Measurements from ENCODE around the gene EPO. TPM values are rescaled to one million over a fixed set of nuclear protein-coding genes. Genes with fewer than 3 reads are reported as not detected.

EPO gene
- total and polyA plus RNA-seq, 10 donors = 0.06 to 0.42 (median 0.19) TPM; not detected in 6

- no peaks in the 10 kb centered on the region for H3K27me3 ChIP-seq (replicated peaks in 1 of 7)
- peaks cover 0 to 83% (median 79%) of the 10 kb centered on the region in 6 donors for H3K36me3 ChIP-seq
- peak; percentile 77 for DNase-seq
- TF ChIP-seq POLR2A (IDR thresholded peaks at IDR 0.05) (no peak), CTCF (IDR thresholded peaks at IDR 0.05 in 8 of 11, conservative IDR thresholded peaks at IDR 0.05 in 3 of 11) (no peak), POLR2AphosphoS5 (IDR thresholded peaks at IDR 0.05) (peak; percentile 15 to 76 (median 44))
- peak overlapping the region in 6 of 8 donors; percentile 11 to 100 (median 63) for H3K27ac ChIP-seq
- H3K4me3 ChIP-seq = no peak overlapping the region
- 74 to 83% (median 78%) methylated on average over 13 of the region's 13 CpGs for WGBS, 5 donors
- intact Hi-C loops (cut with DNase I; ENCODE audit: low total_unique reads) = loop anchor here (10.0 kb wide), 1 partner anchor 65 kb away; the partner anchor contains the start of gene MOSPD3
- H3K9me3 ChIP-seq = no peaks in the 10 kb centered on the region
- peaks cover 7 to 68% (median 41%) of the 10 kb centered on the region in 6 donors for H3K4me1 ChIP-seq
Measured at GRCh38 chr7:100679129-100679926, 40.9 kb upstream of the EPO start.

GRCh38 chr7:100679927-100680575 is 40.2 kb upstream of the EPO start:
- 68 to 82% (median 71%) methylated on average over 13 of the region's 13 CpGs for WGBS, 5 donors
- peak overlapping the region in 6 of 8 donors; percentile 18 to 100 (median 63) for H3K27ac ChIP-seq
- intact Hi-C loops (cut with DNase I; ENCODE audit: low total_unique reads) = loop anchor here (10.0 kb wide), 1 partner anchor 65 kb away; the partner anchor contains the start of gene MOSPD3
- H3K36me3 ChIP-seq = peaks cover 0 to 90% (median 86%) of the 10 kb centered on the region in 6 donors
- no peak overlapping the region for H3K4me3 ChIP-seq
- no peak for DNase-seq
- no peaks in the 10 kb centered on the region for H3K9me3 ChIP-seq
- H3K27me3 ChIP-seq (replicated peaks in 1 of 7) = no peaks in the 10 kb centered on the region
- TF ChIP-seq CTCF (IDR thresholded peaks at IDR 0.05 in 8 of 11, conservative IDR thresholded peaks at IDR 0.05 in 3 of 11) (no peak), POLR2A (IDR thresholded peaks at IDR 0.05) (no peak), POLR2AphosphoS5 (IDR thresholded peaks at IDR 0.05) (no peak)
- H3K4me1 ChIP-seq = peaks cover 7 to 68% (median 41%) of the 10 kb centered on the region in 6 donors

- no peak overlapping the region for H3K4me3 ChIP-seq
- DNase-seq = peak; percentile 81
- H3K4me1 ChIP-seq = peaks cover 7 to 63% (median 37%) of the 10 kb centered on the region in 6 donors
- no peak for TF ChIP-seq POLR2A (IDR thresholded peaks at IDR 0.05)
- TF ChIP-seq CTCF (IDR thresholded peaks at IDR 0.05 in 8 of 11, conservative IDR thresholded peaks at IDR 0.05 in 3 of 11) = no peak
- peak; percentile 69 to 87 (median 74) for TF ChIP-seq POLR2AphosphoS5 (IDR thresholded peaks at IDR 0.05)
- WGBS, 5 donors = 80 to 89% (median 84%) methylated on average over 13 to 18 of the region's 18 CpGs
- H3K27ac ChIP-seq = peak overlapping the region in 6 of 8 donors; percentile 18 to 100 (median 63)
- H3K27me3 ChIP-seq (replicated peaks in 1 of 7) = no peaks in the 10 kb centered on the region
- H3K9me3 ChIP-seq = no peaks in the 10 kb centered on the region
- H3K36me3 ChIP-seq = peaks cover 0 to 97% (median 93%) of the 10 kb centered on the region in 6 donors
- intact Hi-C loops (cut with DNase I; ENCODE audit: low total_unique reads) = no loop called here
Measured at GRCh38 chr7:100680576-100681271, 39.5 kb upstream of the EPO start.
